GM23248 (cell line): Measurements from ENCODE around the gene OR14A2. TPM values are rescaled to one million over a fixed set of nuclear protein-coding genes. Genes with fewer than 3 reads are reported as not detected.

Source experiments
- DNase-seq: peaks from one replicate; pipeline ENCODE4 v3.0.0-alpha.2; 2015
- H2AFZ ChIP-seq: fragments of 200-600 bp; sonication (generic); 2 replicates; pipeline ENCODE4 v1.6.1; 2016; ENCODE audit warnings: antibody characterized with exemption
- H3F3A ChIP-seq: fragments of 200-600 bp; sonication (generic); 2 replicates; pipeline ENCODE4 v1.6.1; 2016; ENCODE audit warnings: mild to moderate bottlenecking, antibody characterized with exemption, mixed run types; ENCODE audit not compliant: insufficient read depth
- H3K27ac ChIP-seq: fragments of 200-600 bp; sonication (generic); 2 replicates; pipeline ENCODE4 v1.5.1; 2016; ENCODE audit warnings: mild to moderate bottlenecking
- H3K27me3 ChIP-seq: fragments of 200-600 bp; sonication (generic); replicated peaks from 2 replicates; pipeline ENCODE4 v1.6.1; 2016; ENCODE audit warnings: mild to moderate bottlenecking; ENCODE audit not compliant: insufficient read depth
- H3K36me3 ChIP-seq: fragments of 200-600 bp; sonication (generic); 2 replicates; pipeline ENCODE4 v1.6.1; 2016; ENCODE audit warnings: low read depth, mild to moderate bottlenecking
- H3K4me1 ChIP-seq: fragments of 200-600 bp; sonication (generic); 2 replicates; pipeline ENCODE4 v1.6.1; 2016; ENCODE audit warnings: mild to moderate bottlenecking; ENCODE audit not compliant: insufficient read depth
- H3K4me2 ChIP-seq: fragments of 200-600 bp; sonication (generic); one replicate; pipeline ENCODE4 v1.6.1; 2016; ENCODE audit warnings: mild to moderate bottlenecking; ENCODE audit not compliant: unreplicated experiment
- H3K4me3 ChIP-seq: fragments of 200-600 bp; sonication (generic); 2 replicates; pipeline ENCODE4 v1.5.1; 2016; ENCODE audit warnings: mild to moderate bottlenecking
- H3K79me2 ChIP-seq: fragments of 200-600 bp; sonication (generic); 2 replicates; pipeline ENCODE4 v1.6.1; 2016; ENCODE audit warnings: mild to moderate bottlenecking; ENCODE audit not compliant: insufficient read depth
- H3K9ac ChIP-seq: fragments of 200-600 bp; sonication (generic); 2 replicates; pipeline ENCODE4 v1.6.1; 2016; ENCODE audit warnings: mild to moderate bottlenecking
- H3K9me2 ChIP-seq: fragments of 200-600 bp; sonication (generic); 2 replicates; pipeline ENCODE4 v1.6.1; 2016; ENCODE audit warnings: mixed run types, mild to moderate bottlenecking, moderate library complexity; ENCODE audit not compliant: insufficient read depth
- H3K9me3 ChIP-seq: fragments of 200-600 bp; sonication (generic); one replicate; pipeline ENCODE4 v1.6.1; 2017; ENCODE audit warnings: low read depth
- H4K20me1 ChIP-seq: fragments of 200-600 bp; sonication (generic); 2 replicates; pipeline ENCODE4 v1.6.0; 2016; ENCODE audit not compliant: insufficient read depth
- EZH2 ChIP-seq: fragments of 200-600 bp; sonication (generic); IDR thresholded peaks from 2 replicates; pipeline ENCODE4 v1.6.1; 2018; ENCODE audit warnings: antibody characterized with exemption, mild to moderate bottlenecking; ENCODE audit not compliant: insufficient read depth, poor library complexity, severe bottlenecking
- EZH2phosphoT487 ChIP-seq: fragments of 200-600 bp; sonication (generic); IDR thresholded peaks from 2 replicates; pipeline ENCODE4 v1.6.1; 2018; ENCODE audit warnings: antibody characterized with exemption, moderate library complexity, mild to moderate bottlenecking, low read depth; ENCODE audit not compliant: insufficient read depth
- WGBS, 2 experiments: methylation state at CpG; one replicate each; pipeline ENCODE4 v1.1.6; 2015 to 2017; ENCODE audit warnings: low lambda C conversion rate in 2 of 2, low coverage in 1 of 2; ENCODE audit errors: missing lambda C conversion rate in 2 of 2; 5-methylcytosine and 5-hydroxymethylcytosine counted together
- in situ Hi-C: fragments of 300-500 bp; cut with MboI; formaldehyde crosslinking; loops from 2 replicates; pipeline ENCODE4 v1.15.0; 2020
- polyA plus RNA-seq: library from polyadenylated mRNA; unstranded; fragments of >200 nt; fragmentation: Nextera tagmentation; extraction: Ambion mirVana; gene quantifications from 2 replicates; pipeline ENCODE4 v1.2.1, GENCODE V29; 2016
- total RNA-seq: library from RNA; depleted of rRNA; stranded (reverse); fragments of >200 nt; shearing (Covaris generic); gene quantifications from 2 replicates; pipeline ENCODE4 v1.2.3, GENCODE V29; 2014

Gene OR14A2
- total and polyA plus RNA-seq, 2 experiments from 2014 or later, result not detected

DNA sequence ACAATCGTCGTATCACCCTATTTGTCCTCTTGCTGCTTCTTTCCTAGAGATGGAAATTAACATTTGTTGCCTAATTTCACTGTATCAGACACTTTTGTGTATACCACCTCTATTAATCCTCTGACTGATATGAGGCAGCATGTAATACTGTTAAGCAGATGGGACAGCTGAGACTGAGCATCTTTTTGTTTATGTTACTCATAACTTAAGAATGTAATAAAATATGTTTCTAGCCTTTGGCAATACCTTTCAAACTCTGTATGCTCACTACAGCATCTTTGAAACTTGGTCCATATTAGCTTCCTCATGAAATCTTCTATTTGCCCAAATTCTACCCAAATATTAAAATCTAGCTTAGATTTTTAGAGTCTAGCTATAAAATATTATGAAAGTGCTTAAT, 7.2 kb downstream of the OR14A2 start:
- no peak for DNase-seq
- H3K27ac ChIP-seq, result no peak overlapping the region

DNA sequence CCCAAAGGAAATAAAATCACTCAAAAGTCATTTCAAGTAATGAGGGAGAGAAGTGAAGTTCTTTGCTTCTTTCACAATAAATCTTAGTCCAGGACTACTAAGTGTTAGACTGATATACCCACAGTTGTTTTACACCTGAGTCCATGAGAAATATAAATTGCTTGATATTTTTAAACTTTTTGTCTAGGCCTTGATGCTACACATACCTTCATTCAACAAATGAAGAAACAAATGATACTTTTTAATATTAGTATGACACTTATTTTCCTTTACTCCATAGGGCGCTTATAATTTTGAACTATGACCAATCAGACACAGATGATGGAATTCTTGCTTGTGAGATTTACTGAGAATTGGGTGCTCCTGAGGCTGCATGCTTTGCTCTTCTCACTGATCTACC, 9.6 kb downstream of the OR14A2 start, which contains the start of gene OR14K1:
TSS of gene OR14K1 (plus strand) at position 301 of the 400 bp plus-strand sequence. CDS start at position 301, 0 bp downstream.
- 41 to 47% methylated on average over 1 of the region's 1 CpG for WGBS, 2 experiments
- DNase-seq, result no peak
- H3K4me1 ChIP-seq, result no peaks in the 10 kb centered on the region
- H3K36me3 ChIP-seq, result no peaks in the 10 kb centered on the region
- no peaks in the 10 kb centered on the region for H4K20me1 ChIP-seq
- no peak within 1 kb of the TSS for H2AFZ ChIP-seq
- no peaks in the 10 kb centered on the region for H3K79me2 ChIP-seq
- in situ Hi-C loops, result no loop called here
- no peaks in the 10 kb centered on the region for H3K9me2 ChIP-seq
- H3K4me2 ChIP-seq, result no peak within 1 kb of the TSS
- H3K27ac ChIP-seq, result no peak within 1 kb of the TSS
- H3K4me3 ChIP-seq, result no peak within 1 kb of the TSS
- no peaks in the 10 kb centered on the region for H3F3A ChIP-seq
- TF ChIP-seq EZH2, result no peak
- TF ChIP-seq EZH2phosphoT487, result no peak
- no peaks in the 10 kb centered on the region for H3K9me3 ChIP-seq
- no peaks in the 10 kb centered on the region for H3K27me3 ChIP-seq
- no peak within 1 kb of the TSS for H3K9ac ChIP-seq

More for the DNA sequence above, 7.2 kb downstream of the OR14A2 start:
- WGBS, 2 experiments, result 2 to 7% methylated on average over 2 of the region's 2 CpGs
- H3K36me3 ChIP-seq, result no peaks in the 10 kb centered on the region
- H3K79me2 ChIP-seq, result no peaks in the 10 kb centered on the region
- H3K4me3 ChIP-seq, result no peak overlapping the region
- no peaks in the 10 kb centered on the region for H3K4me1 ChIP-seq
- H3F3A ChIP-seq, result no peaks in the 10 kb centered on the region
- in situ Hi-C loops, result no loop called here
- TF ChIP-seq EZH2phosphoT487 (no peak), EZH2 (no peak)
- H4K20me1 ChIP-seq, result no peaks in the 10 kb centered on the region
- H2AFZ ChIP-seq, result no peak overlapping the region
- no peak overlapping the region for H3K9ac ChIP-seq
- no peaks in the 10 kb centered on the region for H3K27me3 ChIP-seq
- H3K9me2 ChIP-seq, result no peaks in the 10 kb centered on the region
- no peak overlapping the region for H3K4me2 ChIP-seq
- H3K9me3 ChIP-seq, result no peaks in the 10 kb centered on the region

DNA sequence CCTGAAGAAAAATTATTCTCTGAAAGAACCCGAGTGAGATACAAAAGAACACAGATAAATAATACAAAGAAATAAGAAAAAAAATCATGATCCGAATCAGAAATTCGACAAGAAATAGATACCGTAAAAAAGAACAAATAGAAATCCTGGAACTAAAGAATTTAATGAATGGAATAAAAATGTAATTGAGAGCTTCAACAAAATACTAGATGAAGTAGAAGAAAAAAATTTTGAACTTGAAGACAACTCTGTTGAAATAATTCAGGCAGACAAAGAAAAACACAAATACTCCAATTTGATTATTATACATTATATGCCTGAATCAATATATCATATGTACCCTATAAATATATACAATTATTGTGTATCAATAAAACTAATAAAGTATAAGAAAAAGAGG, 26.7 kb downstream of the OR14A2 start:
- Histone ChIP-seq H3K27me3 (no peaks in the 10 kb centered on the region), H3F3A (no peaks in the 10 kb centered on the region), H2AFZ (no peak overlapping the region), H3K4me1 (no peaks in the 10 kb centered on the region), H3K9me3 (peaks cover 5% of the 10 kb centered on the region), H3K4me3 (no peak overlapping the region), H3K9ac (no peak overlapping the region), H3K36me3 (no peaks in the 10 kb centered on the region), H3K79me2 (no peaks in the 10 kb centered on the region), H3K27ac (no peak overlapping the region), H3K9me2 (no peaks in the 10 kb centered on the region), H4K20me1 (no peaks in the 10 kb centered on the region; the same call in 1 of the 2 replicates), H3K4me2 (no peak overlapping the region)
- no peak for DNase-seq
- in situ Hi-C loops, result no loop called here
- TF ChIP-seq EZH2phosphoT487 (no peak), EZH2 (no peak)
- WGBS, 2 experiments, result 30 to 32% methylated on average over 4 of the region's 4 CpGs

GRCh38 chr1:247716546-247716945, 31.4 kb downstream of the OR14A2 start, which contains the start of gene OR6F1:
Gene OR6F1 (minus strand): TSS chr1:247716646. CDS start chr1:247712755, 3,891 bp downstream.
- Histone ChIP-seq H3K27ac (no peak within 1 kb of the TSS), H3K27me3 (no peaks in the 10 kb centered on the region), H3K4me2 (no peak within 1 kb of the TSS), H3K4me3 (no peak within 1 kb of the TSS), H3F3A (no peaks in the 10 kb centered on the region), H3K9me3 (peaks cover 5% of the 10 kb centered on the region), H3K36me3 (no peaks in the 10 kb centered on the region), H2AFZ (no peak within 1 kb of the TSS), H3K4me1 (no peaks in the 10 kb centered on the region), H3K79me2 (no peaks in the 10 kb centered on the region), H4K20me1 (no peaks in the 10 kb centered on the region; the same call in 1 of the 2 replicates), H3K9me2 (no peaks in the 10 kb centered on the region), H3K9ac (no peak within 1 kb of the TSS)
- DNase-seq, result no peak
- no peak for TF ChIP-seq EZH2phosphoT487
- TF ChIP-seq EZH2, result no peak
- 25 to 26% methylated on average over 3 of the region's 3 CpGs for WGBS, 2 experiments
- in situ Hi-C loops, result no loop called here
